ENCODE measurements around the gene PLXNB2.

PLXNB2 gene

DNA sequence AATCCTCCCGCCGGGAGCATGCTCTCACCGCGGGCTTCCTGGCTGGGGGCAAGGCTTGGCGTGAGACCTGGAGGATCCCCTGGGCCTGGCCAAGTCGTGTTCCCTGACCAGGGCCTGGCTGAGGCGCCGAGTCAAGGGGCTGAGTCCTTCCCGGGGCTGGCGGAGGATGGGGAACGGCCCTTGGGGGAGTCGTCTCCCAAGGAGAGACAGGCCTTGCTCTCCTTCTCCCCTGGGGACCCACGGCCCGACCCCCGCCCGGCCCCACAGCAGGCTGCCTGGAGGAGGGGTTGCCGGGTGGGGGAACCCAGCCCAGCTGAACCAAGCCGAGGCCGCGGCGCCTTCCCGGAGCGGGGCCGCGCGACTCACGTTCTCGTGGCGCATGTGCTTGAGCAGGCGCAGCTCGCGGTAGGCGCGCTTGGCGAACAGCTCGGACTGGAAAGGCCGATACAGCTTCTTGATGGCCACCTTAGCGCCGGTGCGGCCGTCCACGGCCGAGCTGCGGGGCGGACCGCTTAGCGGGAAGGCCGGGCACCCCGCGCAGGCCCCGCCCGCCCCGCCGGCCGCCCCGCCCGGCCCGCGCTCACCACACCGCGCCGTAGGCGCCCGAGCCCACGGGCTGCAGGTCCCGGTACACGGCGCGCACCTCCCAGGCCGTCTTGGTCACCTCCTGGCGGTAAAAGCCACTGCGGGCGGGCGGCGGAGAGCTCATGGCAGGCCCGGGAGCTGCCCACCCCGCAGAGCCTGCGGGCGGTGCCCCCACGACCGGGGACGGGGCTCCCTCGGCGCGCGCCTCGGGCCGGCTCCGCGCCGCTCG lies 46.4 kb downstream of the PLXNB2 start:
- peaks cover 75% of the 10 kb centered on the region for H3K27me3 Mint-ChIP-seq
- H3K27ac Mint-ChIP-seq, result no peak overlapping the region
- intact Hi-C loops (cut with micrococcal nuclease), result no loop called here
- H3K9me3 Mint-ChIP-seq, result no peaks in the 10 kb centered on the region
- peak overlapping the region; percentile 34 for H3K4me3 Mint-ChIP-seq
- H3K4me1 Mint-ChIP-seq (ENCODE audit: low read depth), result peaks cover 18% of the 10 kb centered on the region
- no peaks in the 10 kb centered on the region for H3K36me3 Mint-ChIP-seq (ENCODE audit: low read depth)

DNA sequence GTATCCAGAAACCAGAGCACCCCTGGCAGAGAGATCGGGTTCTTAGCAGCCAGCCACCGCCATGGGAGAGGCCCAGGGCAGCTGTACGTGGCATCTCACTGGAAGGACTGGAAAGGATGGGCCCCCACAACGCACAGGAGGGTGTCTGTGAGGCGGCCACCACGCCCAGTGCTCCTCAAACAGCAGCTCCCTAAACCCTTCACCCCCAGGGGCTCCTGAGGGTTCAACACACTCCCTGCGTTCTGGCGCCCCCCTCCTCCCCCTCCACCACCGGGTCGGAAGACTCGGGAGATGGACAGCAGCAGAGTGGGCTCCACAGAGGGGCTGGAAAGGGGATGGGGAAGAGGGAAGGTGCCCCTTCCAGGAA lies 47.0 kb downstream of the PLXNB2 start:
- H3K27ac Mint-ChIP-seq, result no peak overlapping the region

DNA sequence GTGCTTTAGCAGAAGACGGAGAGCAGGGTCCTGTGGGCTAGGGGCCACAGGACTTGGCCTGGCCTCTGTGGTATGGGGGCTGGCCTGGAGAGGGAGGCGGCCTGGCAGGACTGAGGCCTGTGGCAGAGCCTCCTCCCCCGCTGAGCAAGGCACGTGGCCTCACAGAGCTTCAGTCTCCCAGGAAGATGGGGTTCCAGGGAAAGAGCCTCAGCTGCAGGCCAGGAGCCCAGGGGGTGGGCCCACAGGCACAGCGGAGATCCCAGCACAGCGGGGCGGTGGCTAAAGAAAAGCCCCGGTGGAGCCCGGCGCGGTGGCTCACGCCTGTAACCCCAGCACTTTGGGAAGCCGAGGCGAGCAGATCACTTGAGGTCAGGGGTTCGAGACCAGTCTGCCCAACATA lies 48.1 kb downstream of the PLXNB2 start:
- Mint-ChIP-seq H3K27ac (no peak overlapping the region), H3K4me3 (no peak overlapping the region), H3K4me1 (ENCODE audit: low read depth) (peaks cover 18% of the 10 kb centered on the region), H3K27me3 (peaks cover 59% of the 10 kb centered on the region), H3K36me3 (ENCODE audit: low read depth) (no peaks in the 10 kb centered on the region), H3K9me3 (no peaks in the 10 kb centered on the region)
- intact Hi-C loops (cut with micrococcal nuclease), result no loop called here

More for the DNA sequence above, 47.0 kb downstream of the PLXNB2 start:
- intact Hi-C loops (cut with micrococcal nuclease), result no loop called here
- H3K4me3 Mint-ChIP-seq, result no peak overlapping the region
- H3K4me1 Mint-ChIP-seq (ENCODE audit: low read depth), result peaks cover 18% of the 10 kb centered on the region
- H3K9me3 Mint-ChIP-seq, result no peaks in the 10 kb centered on the region
- peaks cover 70% of the 10 kb centered on the region for H3K27me3 Mint-ChIP-seq
- H3K36me3 Mint-ChIP-seq (ENCODE audit: low read depth), result no peaks in the 10 kb centered on the region

- Mint-ChIP-seq H3K4me3 (no peak overlapping the region), H3K4me1 (ENCODE audit: low read depth) (peaks cover 18% of the 10 kb centered on the region), H3K36me3 (ENCODE audit: low read depth) (no peaks in the 10 kb centered on the region), H3K27me3 (peaks cover 54% of the 10 kb centered on the region), H3K27ac (no peak overlapping the region), H3K9me3 (no peaks in the 10 kb centered on the region)
- intact Hi-C loops (cut with micrococcal nuclease), result no loop called here
These were observed 48.8 kb downstream of the PLXNB2 start for GRCh38 chr22:50258361-50259292.

- H3K9me3 Mint-ChIP-seq, result no peaks in the 10 kb centered on the region
- no peaks in the 10 kb centered on the region for H3K36me3 Mint-ChIP-seq (ENCODE audit: low read depth)
- intact Hi-C loops (cut with micrococcal nuclease), result no loop called here
These were observed 49.7 kb downstream of the PLXNB2 start for GRCh38 chr22:50257451-50258360.

DNA sequence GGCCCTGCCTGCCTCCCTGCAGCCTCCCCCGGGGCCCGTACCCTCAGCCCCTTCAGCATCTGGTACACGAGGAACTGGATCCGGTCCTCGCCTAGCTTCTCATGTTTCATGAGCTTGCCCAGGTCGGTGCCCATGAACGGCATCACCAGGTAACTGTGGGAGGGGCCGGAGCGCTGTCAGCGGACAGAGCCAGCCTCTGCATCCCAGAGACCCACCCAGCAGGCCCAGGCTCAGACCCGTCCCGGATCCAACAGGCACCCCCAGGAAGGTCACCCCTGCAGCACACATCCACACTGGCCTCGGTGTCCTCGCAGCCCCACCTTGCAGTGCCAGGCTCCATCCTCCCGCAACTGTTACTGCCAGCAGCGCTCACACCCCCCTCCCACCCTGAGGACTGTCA lies 50.4 kb downstream of the PLXNB2 start:
- Mint-ChIP-seq H3K9me3 (no peaks in the 10 kb centered on the region), H3K36me3 (ENCODE audit: low read depth) (no peaks in the 10 kb centered on the region), H3K4me3 (no peak overlapping the region), H3K4me1 (ENCODE audit: low read depth) (peaks cover 7% of the 10 kb centered on the region), H3K27ac (no peak overlapping the region), H3K27me3 (peaks cover 38% of the 10 kb centered on the region)
- intact Hi-C loops (cut with micrococcal nuclease), result no loop called here

More at GRCh38 chr22:50257451-50258360, 49.7 kb downstream of the PLXNB2 start:
- peaks cover 9% of the 10 kb centered on the region for H3K4me1 Mint-ChIP-seq (ENCODE audit: low read depth)
- H3K27ac Mint-ChIP-seq, result no peak overlapping the region
- peaks cover 44% of the 10 kb centered on the region for H3K27me3 Mint-ChIP-seq
- H3K4me3 Mint-ChIP-seq, result no peak overlapping the region

DNA sequence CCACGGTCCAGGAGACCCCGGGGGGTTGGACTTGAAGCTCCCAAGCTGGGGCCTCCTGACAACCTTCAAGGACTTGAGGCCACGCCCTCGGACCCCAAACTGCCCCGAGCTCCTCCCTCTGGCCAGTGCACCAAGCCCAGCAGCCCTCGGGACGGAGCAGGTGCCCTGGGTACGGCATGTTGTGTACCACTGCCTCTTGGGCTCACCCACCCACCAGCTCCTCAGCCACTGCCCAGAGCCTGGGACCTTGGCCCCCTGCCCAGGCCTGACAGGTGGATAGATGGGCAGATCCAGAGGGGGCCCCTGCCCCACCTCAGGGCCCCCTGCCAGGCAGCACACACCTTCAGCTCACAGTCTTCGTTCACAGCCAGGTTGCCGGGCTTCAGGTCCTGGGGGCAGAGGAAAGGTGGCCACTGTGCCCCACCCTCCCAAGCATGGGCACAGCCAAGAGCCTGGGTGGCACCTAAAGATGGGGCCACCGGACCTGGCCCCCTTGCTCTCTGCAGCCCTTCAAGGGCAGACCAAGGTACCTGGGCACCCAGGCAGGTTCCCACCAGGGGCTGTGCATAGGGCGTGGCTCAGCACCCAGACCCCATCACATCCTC lies 51.1 kb downstream of the PLXNB2 start:
- Mint-ChIP-seq H3K27ac (no peak overlapping the region), H3K27me3 (peaks cover 35% of the 10 kb centered on the region), H3K4me1 (ENCODE audit: low read depth) (peaks cover 12% of the 10 kb centered on the region), H3K36me3 (ENCODE audit: low read depth) (no peaks in the 10 kb centered on the region), H3K4me3 (no peak overlapping the region), H3K9me3 (no peaks in the 10 kb centered on the region)
- intact Hi-C loops (cut with micrococcal nuclease), result no loop called here

DNA sequence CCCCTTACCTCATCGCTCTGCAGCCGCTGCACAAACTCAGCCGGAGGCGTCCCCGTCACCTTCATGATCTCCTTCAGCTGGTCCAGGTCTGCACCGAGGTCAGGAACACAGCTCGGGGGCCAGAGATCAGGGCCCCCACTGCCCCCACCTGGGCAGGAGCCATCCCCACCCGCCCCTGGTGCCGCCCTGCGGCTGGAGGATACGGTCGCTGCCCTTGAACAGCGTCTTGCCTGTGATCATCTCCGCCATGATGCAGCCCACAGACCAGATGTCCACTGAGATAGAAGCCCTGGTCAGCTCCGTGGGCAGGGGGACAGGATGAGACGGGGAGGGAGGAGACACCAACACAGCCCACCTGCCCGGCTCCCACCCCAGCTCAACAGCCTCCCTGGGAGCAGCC lies 51.8 kb downstream of the PLXNB2 start:
- Mint-ChIP-seq H3K27me3 (peaks cover 31% of the 10 kb centered on the region), H3K27ac (no peak overlapping the region), H3K36me3 (ENCODE audit: low read depth) (no peaks in the 10 kb centered on the region), H3K9me3 (no peaks in the 10 kb centered on the region), H3K4me3 (no peak overlapping the region), H3K4me1 (ENCODE audit: low read depth) (peaks cover 12% of the 10 kb centered on the region)
- intact Hi-C loops (cut with micrococcal nuclease), result no loop called here

DNA sequence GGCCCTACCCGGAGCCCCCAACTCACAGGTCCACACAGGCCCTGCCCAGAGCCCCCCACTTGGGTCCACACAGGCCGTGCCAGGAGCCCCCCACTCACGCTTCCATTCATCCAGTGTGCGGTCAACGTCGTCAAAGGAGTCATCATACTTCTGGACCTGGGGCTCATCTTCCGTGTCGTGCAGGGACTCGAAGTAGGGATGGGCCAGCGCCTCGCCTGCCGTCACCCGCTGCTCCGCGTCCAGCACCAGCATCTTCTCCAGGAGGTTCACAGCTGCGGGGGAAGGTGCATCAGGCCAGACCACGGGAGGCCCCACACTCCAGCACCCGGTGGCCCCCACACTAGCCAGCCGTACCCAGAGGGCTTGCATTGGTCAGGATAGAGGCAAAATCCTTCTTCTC lies 52.3 kb downstream of the PLXNB2 start:
- H3K36me3 Mint-ChIP-seq (ENCODE audit: low read depth), result peaks cover 2% of the 10 kb centered on the region
- no peak overlapping the region for H3K27ac Mint-ChIP-seq
- intact Hi-C loops (cut with micrococcal nuclease), result no loop called here
- H3K27me3 Mint-ChIP-seq, result peaks cover 26% of the 10 kb centered on the region
- peaks cover 15% of the 10 kb centered on the region for H3K4me1 Mint-ChIP-seq (ENCODE audit: low read depth)
- H3K9me3 Mint-ChIP-seq, result no peaks in the 10 kb centered on the region
- H3K4me3 Mint-ChIP-seq, result no peak overlapping the region

GRCh38 chr22:50253941-50254340 lies 53.5 kb downstream of the PLXNB2 start:
- H3K4me3 Mint-ChIP-seq, result no peak overlapping the region
- intact Hi-C loops (cut with micrococcal nuclease), result loop anchor here (2.0 to 5.0 kb wide), 2 partner anchors 89 to 368 kb away; partner anchors contain the start of gene PPP6R2
- peaks cover 12% of the 10 kb centered on the region for H3K36me3 Mint-ChIP-seq (ENCODE audit: low read depth)

GRCh38 chr22:50253046-50253915 lies 54.2 kb downstream of the PLXNB2 start:
- peaks cover 24% of the 10 kb centered on the region for H3K4me1 Mint-ChIP-seq (ENCODE audit: low read depth)
- peaks cover 19% of the 10 kb centered on the region for H3K36me3 Mint-ChIP-seq (ENCODE audit: low read depth)
- intact Hi-C loops (cut with micrococcal nuclease), result loop anchor here (2.0 to 5.0 kb wide), 2 partner anchors 90 to 369 kb away; partner anchors contain the start of gene PPP6R2
- H3K27ac Mint-ChIP-seq, result no peak overlapping the region
- no peaks in the 10 kb centered on the region for H3K9me3 Mint-ChIP-seq
- no peak overlapping the region for H3K4me3 Mint-ChIP-seq
- H3K27me3 Mint-ChIP-seq, result peaks cover 8% of the 10 kb centered on the region

More at GRCh38 chr22:50253941-50254340, 53.5 kb downstream of the PLXNB2 start:
- no peak overlapping the region for H3K27ac Mint-ChIP-seq
- H3K9me3 Mint-ChIP-seq, result no peaks in the 10 kb centered on the region
- peaks cover 24% of the 10 kb centered on the region for H3K4me1 Mint-ChIP-seq (ENCODE audit: low read depth)
- H3K27me3 Mint-ChIP-seq, result peaks cover 15% of the 10 kb centered on the region
